Sigmoid colon (tissue), 4 donors: Measurements from ENCODE around the gene KMT5C.

Experiments used
- EP300 ChIP-seq, 4 donors: sonication (generic); formaldehyde crosslinking; IDR thresholded peaks; one replicate each; pipeline ENCODE4 v1.6.1; 2017; ENCODE audit warnings: antibody characterized with exemption in 4 of 4
- POLR2A ChIP-seq, 2 donors: fragments of 450-650 bp; IDR thresholded peaks; one replicate each; pipeline ENCODE4 v1.6.1; 2016; ENCODE audit warnings: antibody characterized with exemption in 2 of 2, mild to moderate bottlenecking in 2 of 2, moderate library complexity in 2 of 2
- POLR2AphosphoS5 ChIP-seq, 4 donors: sonication (generic); formaldehyde crosslinking; IDR thresholded peaks; one replicate each; pipeline ENCODE4 v1.6.1; 2017; ENCODE audit warnings: antibody characterized with exemption in 4 of 4
- TF ChIP-seq, protein P1 (sequence below), 4 experiments: fragments of 450-650 bp in 3 of 4; fragments of 200-600 bp in 1 of 4; IDR thresholded peaks; one replicate each; pipeline ENCODE4 v1.5.1; 2016 to 2019; ENCODE audit warnings: antibody characterized with exemption in 4 of 4, mild to moderate bottlenecking in 3 of 4, moderate library complexity in 2 of 4

DNA sequence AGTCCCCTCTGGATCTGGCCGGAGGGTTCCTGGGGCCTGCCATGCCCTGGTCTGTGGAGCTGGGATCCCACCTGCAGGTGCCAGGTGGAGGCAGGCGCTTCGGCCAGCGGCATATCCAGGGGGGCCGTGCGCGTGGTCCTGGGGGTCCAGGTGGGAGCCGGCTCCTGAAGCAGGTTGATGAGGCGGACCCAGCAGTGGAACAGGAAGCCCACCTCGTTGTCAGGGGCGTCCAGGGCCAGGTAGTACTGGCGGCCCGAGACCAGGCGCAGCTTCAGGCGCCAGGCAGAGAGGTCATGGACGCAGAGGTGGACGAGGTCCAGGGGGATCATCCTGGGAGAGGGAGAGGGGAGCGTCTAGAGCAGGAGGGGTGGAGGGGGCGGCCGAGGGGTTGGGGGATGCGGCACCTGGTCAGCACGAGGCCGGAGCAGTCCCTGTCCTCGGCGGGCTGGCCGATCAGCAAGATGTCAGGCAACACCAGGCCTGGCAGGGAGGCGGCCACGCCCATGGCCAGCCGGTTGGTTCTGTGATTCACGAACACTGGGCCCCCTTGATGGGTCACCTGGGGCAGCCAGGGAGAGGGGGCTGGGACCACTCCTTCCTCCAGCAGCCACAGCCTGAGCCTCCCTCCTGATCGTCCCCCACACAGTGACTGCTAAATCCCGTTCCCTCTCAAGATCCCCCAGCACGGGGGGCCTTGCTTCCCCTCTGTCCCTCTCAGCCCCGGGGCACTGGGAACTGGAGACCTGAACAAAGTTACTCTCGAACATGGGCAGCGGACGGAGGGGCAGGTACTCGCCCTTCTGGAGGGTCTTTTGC lies 22.7 kb downstream of the KMT5C start:
- TF ChIP-seq, protein P1, sequence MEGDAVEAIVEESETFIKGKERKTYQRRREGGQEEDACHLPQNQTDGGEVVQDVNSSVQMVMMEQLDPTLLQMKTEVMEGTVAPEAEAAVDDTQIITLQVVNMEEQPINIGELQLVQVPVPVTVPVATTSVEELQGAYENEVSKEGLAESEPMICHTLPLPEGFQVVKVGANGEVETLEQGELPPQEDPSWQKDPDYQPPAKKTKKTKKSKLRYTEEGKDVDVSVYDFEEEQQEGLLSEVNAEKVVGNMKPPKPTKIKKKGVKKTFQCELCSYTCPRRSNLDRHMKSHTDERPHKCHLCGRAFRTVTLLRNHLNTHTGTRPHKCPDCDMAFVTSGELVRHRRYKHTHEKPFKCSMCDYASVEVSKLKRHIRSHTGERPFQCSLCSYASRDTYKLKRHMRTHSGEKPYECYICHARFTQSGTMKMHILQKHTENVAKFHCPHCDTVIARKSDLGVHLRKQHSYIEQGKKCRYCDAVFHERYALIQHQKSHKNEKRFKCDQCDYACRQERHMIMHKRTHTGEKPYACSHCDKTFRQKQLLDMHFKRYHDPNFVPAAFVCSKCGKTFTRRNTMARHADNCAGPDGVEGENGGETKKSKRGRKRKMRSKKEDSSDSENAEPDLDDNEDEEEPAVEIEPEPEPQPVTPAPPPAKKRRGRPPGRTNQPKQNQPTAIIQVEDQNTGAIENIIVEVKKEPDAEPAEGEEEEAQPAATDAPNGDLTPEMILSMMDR (IDR thresholded peaks at IDR 0.05) = no peak
- TF ChIP-seq POLR2AphosphoS5 (IDR thresholded peaks at IDR 0.05) (no peak), EP300 (IDR thresholded peaks at IDR 0.05) (no peak), POLR2A (IDR thresholded peaks at IDR 0.05) (no peak)
